NT2/D1 (cell line): Measurements from ENCODE around the gene HIP1.

ENCODE experiments used
- SUZ12 ChIP-seq: IDR thresholded peaks from 2 replicates; pipeline ENCODE4 v1.6.1; 2011; ENCODE audit not compliant: insufficient read length, insufficient read depth; ENCODE audit errors: extremely low read depth
- YY1 ChIP-seq: IDR thresholded peaks from 2 replicates; pipeline ENCODE4 v1.6.1; 2011; ENCODE audit not compliant: insufficient read length, insufficient read depth
- ZNF274 ChIP-seq: IDR thresholded peaks from 2 replicates; pipeline ENCODE4 v1.6.1; 2011; ENCODE audit warnings: mild to moderate bottlenecking, low read depth, low read length

DNA sequence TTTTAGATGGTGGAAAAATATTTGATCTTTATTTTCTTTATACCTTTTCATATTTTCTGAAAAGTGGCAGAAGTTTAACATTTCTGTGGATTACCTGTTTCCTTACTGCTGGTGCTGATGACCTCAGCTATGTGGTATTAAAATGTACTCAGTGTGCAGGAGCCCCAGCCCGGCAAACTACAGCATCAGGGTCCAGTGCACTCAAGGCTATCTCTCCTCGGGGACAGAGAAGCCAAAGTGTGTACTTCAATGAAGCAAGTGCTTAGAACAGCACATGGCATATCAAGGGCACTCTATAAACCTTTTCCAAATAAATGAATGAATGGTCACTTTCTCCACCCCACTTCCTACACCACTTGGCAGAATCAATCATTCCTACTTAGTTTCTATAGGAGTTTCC is 111.8 kb downstream of the HIP1 start:
- TF ChIP-seq ZNF274 (no peak), YY1 (no peak), SUZ12 (no peak)
